ENCODE results near the gene IFIT1.
"Not testable (repeated sequence)": the region's sequence is repeated elsewhere in the genome, so short reads cannot be mapped to it uniquely, and the experiment has no call there.

Gene IFIT1

GRCh38 chr10:89426230-89426868, 33.9 kb downstream of the IFIT1 start:
- H3K27ac ChIP-seq: no peak overlapping the region
- no peak for DNase-seq (ENCODE audit: low read depth, low spot score)

- DNase-seq (ENCODE audit: low read depth, low spot score): no peak
- H3K27ac ChIP-seq: no peak overlapping the region
Observed at GRCh38 chr10:89427629-89428028, 35.2 kb downstream of the IFIT1 start.

- no peak overlapping the region for H3K27ac ChIP-seq
- DNase-seq (ENCODE audit: low read depth, low spot score): no peak
Observed at GRCh38 chr10:89428877-89429276, 36.5 kb downstream of the IFIT1 start.

- no peak for DNase-seq (ENCODE audit: low read depth, low spot score)
- H3K27ac ChIP-seq: no peak overlapping the region
Observed at GRCh38 chr10:89431977-89432376, 39.6 kb downstream of the IFIT1 start.

- no peak for DNase-seq (ENCODE audit: low read depth, low spot score)
- no peak overlapping the region for H3K27ac ChIP-seq
Observed at GRCh38 chr10:89438525-89438924, 46.1 kb downstream of the IFIT1 start.

- no peak for DNase-seq (ENCODE audit: low read depth, low spot score)
- no peak overlapping the region for H3K27ac ChIP-seq
Observed at GRCh38 chr10:89440226-89441009, 48.0 kb downstream of the IFIT1 start.

- no peak for DNase-seq (ENCODE audit: low read depth, low spot score)
- H3K27ac ChIP-seq: no peak overlapping the region
Observed at GRCh38 chr10:89442289-89442688, 49.9 kb downstream of the IFIT1 start.

GRCh38 chr10:89444819-89445218, 52.4 kb downstream of the IFIT1 start:
- not testable (repeated sequence) for DNase-seq (ENCODE audit: low read depth, low spot score); H3K27ac ChIP-seq

GRCh38 chr10:89450901-89451300, 58.5 kb downstream of the IFIT1 start:
- no peak overlapping the region for H3K27ac ChIP-seq
- no peak for DNase-seq (ENCODE audit: low read depth, low spot score)

GRCh38 chr10:89452193-89452592, 59.8 kb downstream of the IFIT1 start:
- no peak overlapping the region for H3K27ac ChIP-seq
- DNase-seq (ENCODE audit: low read depth, low spot score): no peak

- no peak overlapping the region for H3K27ac ChIP-seq
- no peak for DNase-seq (ENCODE audit: low read depth, low spot score)
Observed at GRCh38 chr10:89454561-89455347, 62.3 kb downstream of the IFIT1 start.

All from epithelial cell of prostate (primary cell).